UCSD-AML1 (cell line): Measurements from ENCODE around the gene MT1B.
A peak's percentile ranks its signal among the peaks of the same experiment; 100 is the strongest.

Source experiments
- DNase-seq: peaks from one replicate; lab custom pipeline; 2025; ENCODE audit not compliant: unreplicated experiment; lab: John Stamatoyannopoulos, UW

Gene MT1B

GRCh38 chr16:56651586-56651985, at the start of gene MT1B:
Gene MT1B (plus strand): TSS chr16:56651886. CDS start chr16:56651954, 68 bp downstream.
- DNase-seq: no peak

GRCh38 chr16:56603589-56603988, 48.1 kb upstream of the MT1B start:
- DNase-seq: peak; percentile 49

GRCh38 chr16:56604966-56605365, 46.7 kb upstream of the MT1B start:
- DNase-seq: no peak

DNA sequence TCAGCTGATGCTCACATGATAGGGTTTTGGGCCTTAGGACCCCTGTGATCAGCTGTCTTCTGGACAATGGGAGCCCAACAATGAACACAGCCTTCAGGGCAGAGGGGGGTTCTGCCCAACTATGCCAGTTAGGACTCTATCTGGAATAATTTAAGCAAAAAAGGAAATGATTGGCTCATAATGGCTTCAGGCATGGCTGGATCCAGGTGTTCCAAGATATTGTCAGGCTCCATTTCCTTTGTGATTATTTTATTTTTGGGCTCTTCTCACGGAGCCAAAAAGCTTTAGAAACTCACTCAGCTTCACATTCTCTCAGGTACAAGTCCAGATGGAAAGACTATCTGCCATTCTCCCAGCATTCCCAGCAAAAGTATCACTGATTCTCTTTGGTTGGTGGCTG, 46.2 kb upstream of the MT1B start:
- no peak for DNase-seq

DNA sequence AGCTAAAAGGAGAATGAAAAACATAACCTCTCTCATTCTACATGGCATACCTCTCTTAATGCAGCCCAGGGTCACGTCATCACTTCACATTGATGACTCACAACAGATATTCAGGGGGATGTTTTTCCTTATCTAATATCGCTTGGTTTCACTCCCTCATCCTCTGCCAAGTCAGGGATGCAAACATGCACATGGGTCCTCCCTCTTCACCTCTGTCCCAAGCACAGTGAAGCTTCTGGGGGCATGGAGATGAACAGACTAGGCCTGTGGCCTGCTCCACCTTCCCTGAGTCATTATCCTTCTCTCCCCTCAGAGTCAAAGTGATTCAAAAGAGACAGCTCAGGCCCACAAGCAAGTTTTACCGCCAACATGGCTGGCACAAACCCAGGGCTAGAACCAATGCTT, 45.6 kb upstream of the MT1B start:
- no peak for DNase-seq

DNA sequence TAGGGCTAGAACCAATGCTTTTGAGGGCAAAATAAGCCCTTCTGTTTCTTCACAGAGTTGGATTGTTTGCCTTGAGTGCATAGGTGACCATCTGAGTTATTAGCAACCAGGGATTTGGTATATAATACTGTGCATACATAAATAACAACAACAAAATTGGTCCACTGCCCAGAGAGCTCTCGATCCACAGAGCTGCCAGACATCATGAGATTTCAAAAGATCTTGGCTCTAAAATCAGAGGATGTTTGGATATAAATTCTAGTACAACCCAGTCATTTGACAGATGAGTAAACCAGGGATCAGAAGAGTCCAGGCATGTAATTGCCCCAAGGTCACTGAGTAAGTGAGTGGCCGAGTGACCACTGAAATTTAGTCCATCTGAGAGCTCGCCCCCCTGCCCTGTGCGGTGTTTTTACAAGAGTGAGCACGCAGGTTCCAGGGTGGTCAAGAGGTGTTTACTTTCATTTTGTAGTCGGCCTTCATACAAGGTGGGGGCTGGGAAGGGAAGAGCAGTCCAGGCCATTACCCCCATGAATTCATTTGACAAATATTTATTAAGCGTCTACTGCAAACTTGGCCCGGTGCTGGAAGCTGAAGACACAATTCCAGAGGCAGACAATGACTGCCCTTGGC, 45.1 kb upstream of the MT1B start:
- DNase-seq: no peak

- peak; percentile 75 for DNase-seq
Measured at GRCh38 chr16:56607109-56607618, 44.5 kb upstream of the MT1B start.

- DNase-seq: peak; percentile 55
Measured at GRCh38 chr16:56607675-56608042, 44.0 kb upstream of the MT1B start.

- DNase-seq: peak; percentile 96
Measured at GRCh38 chr16:56608043-56608875, 43.4 kb upstream of the MT1B start, which contains the start of gene MT2A. Gene MT2A (plus strand): TSS chr16:56608584. CDS start chr16:56608656, 72 bp downstream.

- no peak for DNase-seq
Measured at GRCh38 chr16:56608876-56609462, 42.7 kb upstream of the MT1B start.

DNA sequence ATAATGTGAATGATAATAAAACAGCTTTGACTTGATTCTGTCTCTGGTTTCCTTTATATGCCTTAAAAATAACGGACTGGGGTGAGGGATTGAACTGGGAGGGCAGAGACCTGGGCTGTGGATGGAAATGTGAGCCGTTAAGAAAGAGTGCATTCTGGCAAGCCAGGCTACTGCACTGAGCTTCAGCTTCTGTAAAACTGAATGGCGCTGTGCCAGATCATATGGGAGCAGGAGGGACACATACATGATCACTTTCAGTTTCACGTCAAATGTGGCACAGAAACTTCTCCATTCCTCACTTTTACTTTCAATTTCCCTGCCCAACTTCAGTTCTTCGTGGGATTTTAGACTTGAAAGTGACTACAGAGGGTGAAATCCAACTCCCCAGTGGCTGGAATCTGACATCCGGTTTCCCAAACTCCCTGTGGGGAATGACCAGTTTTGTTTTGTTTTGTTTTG, 42.2 kb upstream of the MT1B start:
- peak; percentile 47 for DNase-seq

- peak; percentile 39 for DNase-seq
Measured at GRCh38 chr16:56610017-56610608, 41.6 kb upstream of the MT1B start.

DNA sequence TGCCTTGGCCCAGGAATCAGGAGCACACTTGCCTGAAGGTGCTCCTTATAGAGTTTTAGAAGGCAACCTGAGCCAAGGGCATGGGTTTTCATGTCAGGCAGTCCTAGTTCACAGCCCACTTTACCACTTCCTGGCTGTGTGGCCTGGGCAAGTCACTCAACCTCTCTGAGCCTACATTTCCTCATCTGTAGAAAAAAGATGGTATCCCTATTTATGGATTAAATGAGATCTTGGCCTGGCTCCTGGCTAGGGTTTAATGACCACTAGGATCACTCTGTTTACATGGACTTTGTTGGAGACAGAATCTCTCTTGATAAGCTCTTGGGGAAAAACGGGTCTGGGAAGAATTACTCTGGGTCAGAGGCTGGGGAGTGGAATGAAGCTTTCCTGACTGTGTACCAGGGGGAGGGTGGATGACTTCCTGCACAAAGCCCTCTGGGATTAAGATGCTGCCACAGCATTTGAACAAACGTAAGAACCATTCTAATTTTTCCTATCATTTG, 41.0 kb upstream of the MT1B start:
- no peak for DNase-seq

DNA sequence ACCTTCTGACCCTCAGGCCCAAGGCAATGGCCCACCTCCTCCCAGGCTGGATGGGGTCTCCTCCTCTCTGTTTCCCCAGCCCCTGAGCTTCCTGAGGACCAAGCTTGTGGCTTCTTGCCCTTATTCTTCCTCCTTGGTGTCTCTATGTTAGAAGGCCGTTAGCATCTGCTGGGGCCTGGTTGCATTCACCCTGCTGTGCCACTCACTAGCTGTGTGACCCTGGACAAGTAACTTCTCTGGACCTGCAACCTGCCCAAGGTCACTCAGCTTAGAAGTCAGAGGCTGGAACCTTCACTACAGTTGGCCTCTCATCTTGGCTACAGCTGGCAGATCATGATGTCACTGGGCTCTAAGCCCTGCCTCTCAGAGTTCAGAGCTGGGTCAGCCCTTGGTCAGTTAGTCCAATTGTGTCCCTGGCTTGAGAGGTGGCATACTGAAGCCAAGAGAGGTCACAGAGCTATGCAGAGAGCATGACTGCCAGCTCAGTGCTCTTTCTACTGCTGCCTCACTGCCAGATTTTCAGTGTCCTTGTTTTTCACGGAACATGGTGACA, 40.3 kb upstream of the MT1B start:
- DNase-seq: no peak

DNA sequence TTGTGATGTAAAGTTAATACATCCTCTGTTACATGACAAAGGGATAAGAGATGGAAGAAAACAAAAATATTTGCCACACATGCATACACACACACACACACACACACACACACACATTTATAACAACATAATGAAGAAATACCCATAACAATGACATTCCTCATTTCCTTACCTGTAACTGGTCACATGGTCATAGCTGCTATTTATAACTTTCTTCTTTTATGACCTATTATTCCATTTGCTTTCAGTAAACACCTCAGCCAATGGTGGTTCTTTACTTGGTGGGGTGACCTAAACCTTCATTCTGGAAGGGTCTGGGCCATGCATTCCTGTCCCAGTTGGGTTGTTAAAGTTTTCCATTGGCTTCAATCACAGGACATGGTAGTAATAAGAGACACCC, 38.0 kb upstream of the MT1B start:
- DNase-seq: no peak

DNA sequence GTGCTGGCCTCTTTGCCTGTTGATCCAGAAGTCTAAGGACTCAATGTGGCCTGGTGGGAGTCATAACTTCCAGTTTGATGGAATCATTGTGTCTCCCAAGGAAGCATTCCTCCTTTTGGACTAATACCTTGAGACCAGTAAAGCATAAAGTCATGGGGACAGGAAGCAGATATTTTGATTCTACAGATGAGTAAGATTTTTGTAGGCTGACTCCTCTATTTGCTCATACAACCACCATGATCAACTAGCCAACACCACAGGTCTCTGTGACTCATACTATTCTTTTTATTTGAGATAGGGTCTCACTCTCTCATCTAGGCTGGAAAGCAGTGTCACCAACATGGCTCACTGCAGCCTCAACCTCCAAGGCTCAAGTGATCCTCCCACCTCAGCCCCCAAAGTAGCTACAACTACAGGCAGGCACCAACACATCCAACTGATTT, 37.1 kb upstream of the MT1B start:
- DNase-seq: no peak

- DNase-seq: no peak
Measured at GRCh38 chr16:56615353-56615752, 36.3 kb upstream of the MT1B start.

- no peak for DNase-seq
Measured at GRCh38 chr16:56616608-56617211, 35.0 kb upstream of the MT1B start.

- DNase-seq: no peak
Measured at GRCh38 chr16:56617212-56618085, 34.2 kb upstream of the MT1B start.
